ENCODE results near the gene ZPLD1.

- TF ChIP-seq CTCF (IDR thresholded peaks at IDR 0.05) (no peak), POLR2AphosphoS5 (IDR thresholded peaks at IDR 0.05; ENCODE audit: low read depth, low read length) (no peak), REST (IDR thresholded peaks at IDR 0.05; ENCODE audit: insufficient read depth in 1 of 2, low read depth in 2 of 2, low read length in 1 of 2) (no peak), SIN3A (IDR thresholded peaks at IDR 0.05; ENCODE audit: borderline replicate concordance, insufficient read depth, low read depth, low read length) (no peak)
Observed at GRCh38 chr3:102492300-102492699, 57.5 kb downstream of the ZPLD1 start.

All from Panc1 (cell line).